ENCODE measurements around the gene KIF19.
"Not testable (repeated sequence)": the region's sequence is repeated elsewhere in the genome, so short reads cannot be mapped to it uniquely, and the experiment has no call there.

DNA sequence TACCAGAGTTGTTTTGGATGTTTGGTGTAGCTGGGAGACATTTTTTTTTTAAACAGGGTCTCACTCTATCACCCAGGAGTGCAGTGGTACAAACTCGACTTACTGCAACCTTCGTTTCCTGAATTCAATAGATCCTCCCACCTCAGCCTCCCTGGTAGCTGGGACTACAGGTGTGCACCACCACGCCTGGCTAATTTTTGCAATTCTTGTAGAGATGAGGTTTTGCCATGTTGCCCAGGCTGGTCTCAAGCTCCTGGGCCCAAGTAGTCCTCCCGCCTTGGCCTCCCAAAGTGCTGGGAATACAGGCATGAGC lies 43.8 kb upstream of the KIF19 start:
- TF ChIP-seq, protein P1, sequence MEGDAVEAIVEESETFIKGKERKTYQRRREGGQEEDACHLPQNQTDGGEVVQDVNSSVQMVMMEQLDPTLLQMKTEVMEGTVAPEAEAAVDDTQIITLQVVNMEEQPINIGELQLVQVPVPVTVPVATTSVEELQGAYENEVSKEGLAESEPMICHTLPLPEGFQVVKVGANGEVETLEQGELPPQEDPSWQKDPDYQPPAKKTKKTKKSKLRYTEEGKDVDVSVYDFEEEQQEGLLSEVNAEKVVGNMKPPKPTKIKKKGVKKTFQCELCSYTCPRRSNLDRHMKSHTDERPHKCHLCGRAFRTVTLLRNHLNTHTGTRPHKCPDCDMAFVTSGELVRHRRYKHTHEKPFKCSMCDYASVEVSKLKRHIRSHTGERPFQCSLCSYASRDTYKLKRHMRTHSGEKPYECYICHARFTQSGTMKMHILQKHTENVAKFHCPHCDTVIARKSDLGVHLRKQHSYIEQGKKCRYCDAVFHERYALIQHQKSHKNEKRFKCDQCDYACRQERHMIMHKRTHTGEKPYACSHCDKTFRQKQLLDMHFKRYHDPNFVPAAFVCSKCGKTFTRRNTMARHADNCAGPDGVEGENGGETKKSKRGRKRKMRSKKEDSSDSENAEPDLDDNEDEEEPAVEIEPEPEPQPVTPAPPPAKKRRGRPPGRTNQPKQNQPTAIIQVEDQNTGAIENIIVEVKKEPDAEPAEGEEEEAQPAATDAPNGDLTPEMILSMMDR (IDR thresholded peaks at IDR 0.05), result not testable (repeated sequence)
- not testable (repeated sequence) for TF ChIP-seq POLR2A, POLR2AphosphoS5 (IDR thresholded peaks at IDR 0.05)
